KMS-11 (cell line): ENCODE data around the gene IDUA.

ENCODE experiments used
- H2AFZ ChIP-seq: fragments of 200-600 bp; sonication (generic); 2 replicates; pipeline ENCODE4 v1.6.1; 2016; ENCODE audit warnings: antibody characterized with exemption, mixed run types, low read depth
- H3K27ac ChIP-seq: fragments of 200-600 bp; sonication (generic); 2 replicates; pipeline ENCODE4 v1.6.1; 2016; ENCODE audit warnings: mild to moderate bottlenecking, mixed run types
- H3K27me3 ChIP-seq: fragments of 200-600 bp; sonication (generic); 2 replicates; pipeline ENCODE4 v1.6.1; 2017; ENCODE audit warnings: mild to moderate bottlenecking, low read depth, mixed run types, moderate library complexity; ENCODE audit not compliant: insufficient read depth
- H3K36me3 ChIP-seq: fragments of 200-600 bp; sonication (generic); 2 replicates; pipeline ENCODE4 v1.6.1; 2017; ENCODE audit warnings: mild to moderate bottlenecking, mixed run types; ENCODE audit not compliant: insufficient read depth
- H3K4me1 ChIP-seq: fragments of 200-600 bp; sonication (generic); 2 replicates; pipeline ENCODE4 v1.6.1; 2016; ENCODE audit warnings: mild to moderate bottlenecking, low read depth, mixed run types; ENCODE audit not compliant: poor library complexity, severe bottlenecking
- H3K4me2 ChIP-seq: fragments of 200-600 bp; sonication (generic); 2 replicates; pipeline ENCODE4 v1.7.0; 2016; ENCODE audit warnings: mild to moderate bottlenecking, mixed run types
- H3K4me3 ChIP-seq: fragments of 200-600 bp; sonication (generic); IDR thresholded peaks from 2 replicates; pipeline ENCODE4 v1.6.1; 2017; ENCODE audit warnings: low read depth, low read length, mixed read lengths; ENCODE audit not compliant: insufficient read depth
- H3K79me2 ChIP-seq: fragments of 200-600 bp; sonication (generic); 2 replicates; pipeline ENCODE4 v1.6.1; 2016; ENCODE audit warnings: low read depth, mixed run types; ENCODE audit not compliant: insufficient read depth
- H3K9ac ChIP-seq: fragments of 200-600 bp; sonication (generic); 2 replicates; pipeline ENCODE4 v1.6.1; 2016; ENCODE audit warnings: mild to moderate bottlenecking, mixed run types
- H4K20me1 ChIP-seq: fragments of 200-600 bp; sonication (generic); 2 replicates; pipeline ENCODE4 v1.6.1; 2016; ENCODE audit warnings: mild to moderate bottlenecking, mixed run types; ENCODE audit not compliant: insufficient read depth
- CTCF ChIP-seq: fragments of 200-600 bp; sonication (generic); conservative IDR thresholded peaks from 2 replicates; pipeline ENCODE4 v1.6.1; 2017; ENCODE audit warnings: low read depth, mild to moderate bottlenecking, antibody characterized with exemption, low read length, moderate library complexity, mixed read lengths

IDUA gene

DNA sequence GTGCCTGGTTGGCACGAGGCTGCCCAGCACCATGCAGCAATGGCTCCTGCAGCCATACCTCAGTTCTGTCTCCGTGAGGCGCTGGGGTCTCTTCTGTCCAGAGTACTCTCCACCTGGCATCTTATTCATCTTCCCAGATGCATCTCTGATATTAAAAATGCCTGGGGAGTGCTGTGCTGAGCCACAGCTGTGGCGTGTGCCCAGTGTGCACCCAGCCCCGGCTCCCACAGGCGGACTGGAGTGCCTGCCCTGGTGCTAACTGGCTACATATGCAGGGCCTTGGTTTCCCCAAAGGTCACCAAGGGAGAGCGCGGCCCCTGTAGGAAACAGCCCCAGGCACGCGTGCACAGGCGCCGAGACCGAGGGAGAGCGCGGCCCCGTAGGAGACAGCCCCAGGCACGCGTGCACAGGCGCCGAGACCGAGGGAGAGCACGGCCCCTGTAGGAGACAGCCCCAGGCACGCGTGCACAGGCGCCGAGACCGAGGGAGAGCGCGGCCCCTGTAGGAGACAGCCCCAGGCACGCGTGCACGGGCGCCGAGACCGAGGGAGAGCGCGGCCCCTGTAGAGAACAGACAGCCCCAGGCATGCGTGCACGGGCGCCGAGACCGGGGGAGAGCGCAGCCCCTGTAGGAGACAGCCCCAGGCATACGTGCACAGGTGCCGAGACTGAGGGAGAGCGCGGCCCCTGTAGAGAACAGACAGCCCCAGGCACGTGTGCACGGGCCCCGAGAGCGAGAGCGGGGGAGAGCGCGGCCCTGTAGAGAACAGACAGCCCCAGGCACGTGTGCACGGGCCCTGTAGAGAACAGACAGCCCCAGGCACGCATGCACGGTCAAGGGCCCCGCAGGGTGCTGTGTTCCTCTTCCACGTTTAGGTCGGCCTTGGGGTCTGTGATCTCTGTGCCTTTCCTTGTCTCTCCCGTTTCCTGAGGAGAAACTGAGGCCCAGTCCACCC is 40.0 kb upstream of the IDUA start:
- H3K27ac ChIP-seq, result no peak overlapping the region
- H4K20me1 ChIP-seq, result no peaks in the 10 kb centered on the region
- no peak for TF ChIP-seq CTCF
- H3K79me2 ChIP-seq, result no peaks in the 10 kb centered on the region
- no peak overlapping the region for H3K4me2 ChIP-seq
- H3K9ac ChIP-seq, result no peak overlapping the region
- no peak overlapping the region for H2AFZ ChIP-seq
- no peaks in the 10 kb centered on the region for H3K4me1 ChIP-seq
- H3K27me3 ChIP-seq, result no peaks in the 10 kb centered on the region
- H3K4me3 ChIP-seq, result no peak overlapping the region
- no peaks in the 10 kb centered on the region for H3K36me3 ChIP-seq

DNA sequence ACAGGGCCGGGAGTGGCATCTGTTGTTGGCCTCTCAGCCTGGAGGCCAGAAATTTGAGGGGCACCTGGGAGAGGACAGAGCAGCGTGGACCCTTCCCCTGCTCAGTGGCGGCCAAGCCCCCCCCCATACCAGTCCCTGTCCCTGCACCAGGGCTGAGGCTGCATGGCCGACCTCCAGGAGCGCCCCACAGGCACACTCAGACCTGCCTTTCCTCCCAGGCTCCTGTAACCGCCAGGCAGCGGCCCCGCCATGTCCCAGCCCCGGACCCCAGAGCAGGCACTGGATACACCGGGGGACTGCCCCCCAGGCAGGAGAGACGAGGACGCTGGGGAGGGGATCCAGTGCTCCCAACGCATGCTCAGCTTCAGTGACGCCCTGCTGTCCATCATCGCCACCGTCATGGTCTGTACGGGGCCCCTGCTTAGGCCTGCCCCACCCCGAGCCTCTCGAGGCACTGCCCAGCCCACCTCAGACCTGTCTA is 39.3 kb upstream of the IDUA start:
- no peaks in the 10 kb centered on the region for H4K20me1 ChIP-seq
- H3K4me1 ChIP-seq, result no peaks in the 10 kb centered on the region
- no peak overlapping the region for H3K9ac ChIP-seq
- TF ChIP-seq CTCF, result no peak
- no peaks in the 10 kb centered on the region for H3K36me3 ChIP-seq
- no peaks in the 10 kb centered on the region for H3K27me3 ChIP-seq
- H3K79me2 ChIP-seq, result no peaks in the 10 kb centered on the region
- H3K27ac ChIP-seq, result no peak overlapping the region
- H3K4me2 ChIP-seq, result no peak overlapping the region
- no peak overlapping the region for H3K4me3 ChIP-seq
- no peak overlapping the region for H2AFZ ChIP-seq

DNA sequence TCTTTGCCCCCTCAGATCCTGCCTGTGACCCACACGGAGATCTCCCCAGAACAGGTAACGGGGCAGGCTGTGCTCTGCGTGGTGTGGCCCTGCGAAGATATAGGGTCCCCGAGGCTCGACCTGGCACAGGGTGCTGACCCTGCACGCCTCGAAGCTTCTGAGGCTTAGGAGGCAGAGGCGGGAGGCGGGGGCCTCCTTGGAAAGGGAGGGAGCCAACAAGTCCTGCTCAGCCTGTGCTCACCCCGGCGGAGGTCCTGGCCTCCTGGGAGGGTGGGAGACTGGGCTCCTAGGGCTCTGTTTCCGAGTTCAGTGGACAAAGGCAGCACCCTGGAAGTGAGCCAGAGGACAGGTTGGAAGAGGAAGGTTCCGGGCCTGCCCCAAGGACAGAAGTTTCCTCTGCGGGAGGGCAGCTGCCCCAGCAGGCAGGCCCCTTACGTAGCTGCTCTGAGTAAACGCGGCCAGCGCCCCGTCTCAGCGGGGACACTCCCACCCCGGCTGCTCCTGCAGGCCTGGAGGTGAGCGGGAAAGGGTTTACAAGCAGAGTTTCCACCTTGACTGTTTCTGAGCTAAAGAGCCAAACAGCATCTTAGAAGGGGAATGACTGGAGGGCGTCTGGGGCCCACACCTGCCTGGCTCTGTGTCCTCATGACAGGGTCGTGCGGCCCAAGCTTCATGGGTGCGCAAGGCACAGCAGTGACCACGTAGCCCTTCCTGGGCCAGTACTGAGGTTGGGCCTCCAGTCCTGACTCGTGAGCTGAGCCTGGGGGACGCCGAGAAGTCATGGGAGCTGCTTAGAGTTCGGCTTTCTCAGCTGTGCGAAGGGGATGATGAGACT is 38.5 kb upstream of the IDUA start:
- H3K4me1 ChIP-seq, result no peaks in the 10 kb centered on the region
- no peak overlapping the region for H2AFZ ChIP-seq
- H3K9ac ChIP-seq, result no peak overlapping the region
- no peak for TF ChIP-seq CTCF
- H3K79me2 ChIP-seq, result no peaks in the 10 kb centered on the region
- no peaks in the 10 kb centered on the region for H3K27me3 ChIP-seq
- no peaks in the 10 kb centered on the region for H4K20me1 ChIP-seq
- H3K36me3 ChIP-seq, result no peaks in the 10 kb centered on the region
- H3K27ac ChIP-seq, result no peak overlapping the region
- H3K4me2 ChIP-seq, result no peak overlapping the region
- H3K4me3 ChIP-seq, result no peak overlapping the region

GRCh38 chr4:948936-949300 is 37.9 kb upstream of the IDUA start:
- Histone ChIP-seq H3K4me1 (no peaks in the 10 kb centered on the region), H3K9ac (no peak overlapping the region), H3K27ac (no peak overlapping the region), H3K4me3 (no peak overlapping the region), H4K20me1 (no peaks in the 10 kb centered on the region), H2AFZ (no peak overlapping the region), H3K79me2 (no peaks in the 10 kb centered on the region), H3K4me2 (no peak overlapping the region), H3K27me3 (no peaks in the 10 kb centered on the region), H3K36me3 (no peaks in the 10 kb centered on the region)
- no peak for TF ChIP-seq CTCF
